Heart left ventricle (tissue), 16 donors: ENCODE data around the gene RLN2. TPM values are rescaled to one million over a fixed set of nuclear protein-coding genes. Genes with fewer than 3 reads are reported as not detected.

ENCODE experiments used
- ATAC-seq, 4 donors: fragments of 200-7000 bp; cut with Tn5 transposase; one replicate each; pipeline ENCODE4 v1.9.1; 2020 to 2022; ENCODE audit warnings: moderate library complexity in 4 of 4, mild to moderate bottlenecking in 3 of 4, moderate number of reproducible peaks in 1 of 4
- DNase-seq, 5 donors: peaks; one replicate each; pipeline ENCODE4 v3.0.0-alpha.2; 2020
- H3K27ac ChIP-seq, 12 donors: fragments of 200-600 bp; sonication (generic) in 4 of 12; one replicate each; pipeline versions ENCODE4 v1.5.0 to v1.8.0; 2016 to 2022; ENCODE audit warnings: mild to moderate bottlenecking in 2 of 12
- H3K27me3 ChIP-seq, 9 donors: fragments of 200-600 bp; sonication (generic) in 2 of 9; one replicate each; pipeline versions ENCODE4 v1.5.1 to v1.8.0; 2016 to 2022; ENCODE audit warnings: mild to moderate bottlenecking in 3 of 9
- H3K36me3 ChIP-seq, 9 donors: fragments of 200-600 bp; sonication (generic) in 2 of 9; one replicate each; pipeline versions ENCODE4 v1.5.0 to v1.8.0; 2018 to 2022; ENCODE audit warnings: mild to moderate bottlenecking in 2 of 9
- H3K4me1 ChIP-seq, 12 donors: fragments of 200-600 bp; sonication (generic) in 4 of 12; one replicate each; pipeline versions ENCODE4 v1.5.0 to v1.8.0; 2016 to 2022; ENCODE audit warnings: mild to moderate bottlenecking in 3 of 12
- H3K4me3 ChIP-seq, 12 donors: fragments of 200-600 bp; sonication (generic) in 4 of 12; one replicate each; pipeline versions ENCODE4 v1.5.0 to v1.8.0; 2017 to 2022; ENCODE audit warnings: mild to moderate bottlenecking in 9 of 12, moderate library complexity in 4 of 12
- H3K9me3 ChIP-seq, 12 donors: fragments of 200-600 bp; sonication (generic) in 4 of 12; one replicate each; pipeline versions ENCODE4 v1.5.0 to v1.8.0; 2016 to 2022; ENCODE audit warnings: mild to moderate bottlenecking in 1 of 12
- CTCF ChIP-seq, 12 donors: fragments of 200-600 bp; sonication (generic) in 4 of 12; IDR thresholded peaks; one replicate each; pipeline versions ENCODE4 v1.5.0 to v1.8.0; 2018 to 2022; ENCODE audit warnings: antibody characterized with exemption in 12 of 12, mild to moderate bottlenecking in 5 of 12
- POLR2A ChIP-seq, 2 donors: fragments of 450-650 bp; IDR thresholded peaks; one replicate each; pipeline ENCODE4 v1.6.1; 2017; ENCODE audit warnings: antibody characterized with exemption in 2 of 2, mild to moderate bottlenecking in 2 of 2, moderate library complexity in 2 of 2
- WGBS, 4 donors: extraction: QIAGEN DNeasy Blood & Tissue Kit in 2 of 4; methylation state at CpG; one replicate each; pipeline versions ENCODE4 v1.1.5 to v1.1.7; 2013 to 2018; 5-methylcytosine and 5-hydroxymethylcytosine counted together
- intact Hi-C, 10 donors: fragments of 100-400 bp; cut with DNase I; formaldehyde crosslinking; loops; one replicate each; pipeline versions ENCODE4 v1.11.1 to v1.14.2; 2022
- polyA plus RNA-seq, 2 donors: library from polyadenylated mRNA; stranded (reverse); fragments of 200-250 nt; gene quantifications; one replicate each; pipeline ENCODE4 v1.2.3, GENCODE V29; 2013
- total RNA-seq, 9 donors: library from RNA; depleted of rRNA in 2 of 9; stranded (reverse); fragments of >200 nt in 2 of 9; fragmentation: NEBNext Ultra II Directional in 3 of 9; extraction: Animal tissue kit (Norgen Biotek cat#: 25700) in 3 of 9; gene quantifications; one replicate each; pipeline versions ENCODE4 v1.1.0 to v1.2.4, GENCODE V29; 2016 to 2023
- donor health status: ischemic (EF 13 %, LVEDD 7.1; RV severe dilation, severe dysfunction).
- donor health status: healthy with polysubstance abuse.
- donor health status: DM: no; HTN: yes; CAD: no.
- donor health status: DM: no; HTN: no; CAD: no.
- donor health status: ischemic (EF 25% LVEDD 6.9; RV normal size, moderate dysfunction).
- donor health status: ischemic (EF 25% LVEDD 5.7; RV mildly dilated, moderate dysfunction).
- donor health status: healthy.
- donor health status: DM: yes; HTN: yes; CAD: no.
- donor health status: ischemic (EF 35%, LVEDD 5.7; RV mildly dilated, moderate dysfunction).
- donor health status: nonischemic (EF 11% LVEDD 7.7; RV severe dilation, severe dysfunction).
- donor health status: DM: yes; HTN: yes; CAD: no.
- donor health status: PGD.
- donor health status: ischemic (EF 29% LVEDD 5.4; RV normal size, mild dysfunction).
- donor health status: nonischemic (EF 23%, LVEDD 6.1; RV moderate dilation, normal function).

Gene RLN2
- total and polyA plus RNA-seq, 11 donors: 0.45 to 1.7 (median 0.53) TPM; not detected in 7

GRCh38 chr9:5264219-5264595, 40.3 kb downstream of the RLN2 start:
- Histone ChIP-seq H3K9me3 (peaks cover 0 to 6% (median 0%) of the 10 kb centered on the region in 12 donors), H3K27ac (no peak overlapping the region), H3K4me3 (no peak overlapping the region), H3K27me3 (no peaks in the 10 kb centered on the region), H3K36me3 (no peaks in the 10 kb centered on the region), H3K4me1 (no peaks in the 10 kb centered on the region)
- DNase-seq: no peak
- intact Hi-C loops: no loop called here
- ATAC-seq: no peak
- TF ChIP-seq POLR2A (IDR thresholded peaks at IDR 0.05) (no peak), CTCF (IDR thresholded peaks at IDR 0.05) (no peak)

- no peaks in the 10 kb centered on the region for H3K27me3 ChIP-seq
- peaks cover 0 to 7% (median 0%) of the 10 kb centered on the region in 12 donors for H3K9me3 ChIP-seq
- no peaks in the 10 kb centered on the region for H3K4me1 ChIP-seq
- DNase-seq: no peak
- H3K27ac ChIP-seq: no peak overlapping the region
- intact Hi-C loops: no loop called here
- H3K4me3 ChIP-seq: no peak overlapping the region
- ATAC-seq: no peak
- H3K36me3 ChIP-seq: no peaks in the 10 kb centered on the region
- WGBS, 4 donors: 46 to 56% (median 53%) methylated on average over 5 of the region's 5 CpGs
- TF ChIP-seq POLR2A (IDR thresholded peaks at IDR 0.05) (no peak), CTCF (IDR thresholded peaks at IDR 0.05) (peak in 1 of 12 donors; percentile 14)
Measured at GRCh38 chr9:5263351-5264218, 40.9 kb downstream of the RLN2 start.

Other genes with a start within 250 kb of the RLN2 start
- gene INSL6, start 119.1 kb downstream of the RLN2 start, total RNA-seq: not detected
- not detected for gene INSL6, start 119.1 kb downstream of the RLN2 start, polyA plus RNA-seq
- not detected for gene INSL4, start 73.3 kb downstream of the RLN2 start, total RNA-seq
- gene INSL4, start 73.3 kb downstream of the RLN2 start, polyA plus RNA-seq: not detected
- gene RLN1, start 35.2 kb upstream of the RLN2 start, total RNA-seq: under 1 TPM in 2 of 9 donors, not detected in 7; 0.28 to 0.40 TPM
- gene RLN1, start 35.2 kb upstream of the RLN2 start, polyA plus RNA-seq: under 1 TPM in 1 of 2 donors, not detected in 1; 0.18 TPM
- gene PLGRKT, start 133.2 kb upstream of the RLN2 start, total RNA-seq: 10 to 100 TPM; 20.8 to 37.2 (median 31.0) TPM
- gene PLGRKT, start 133.2 kb upstream of the RLN2 start, polyA plus RNA-seq: 10 to 100 TPM; 26.1 to 32.7 TPM
- gene CD274, start 145.8 kb upstream of the RLN2 start, total RNA-seq: 10 to 100 TPM; 11.6 to 54.4 (median 15.7) TPM
- 10 to 100 TPM in 1 of 2 donors, 1 to 10 TPM in 1; 3.5 to 50.1 TPM for gene CD274, start 145.8 kb upstream of the RLN2 start, polyA plus RNA-seq
- 10 to 100 TPM in 1 of 9 donors, 1 to 10 TPM in 5, under 1 TPM in 3; 0.86 to 10.5 (median 1.4) TPM for gene PDCD1LG2, start 205.8 kb upstream of the RLN2 start, total RNA-seq
- gene PDCD1LG2, start 205.8 kb upstream of the RLN2 start, polyA plus RNA-seq: under 1 TPM; 0.53 to 0.72 TPM